ENCODE measurements around the gene TDRD10. TPM values are rescaled to one million over a fixed set of nuclear protein-coding genes. Genes with fewer than 3 reads are reported as not detected.

The TDRD10 gene
- total RNA-seq, 1 donor from 2014 or later = 4.9 TPM

DNA sequence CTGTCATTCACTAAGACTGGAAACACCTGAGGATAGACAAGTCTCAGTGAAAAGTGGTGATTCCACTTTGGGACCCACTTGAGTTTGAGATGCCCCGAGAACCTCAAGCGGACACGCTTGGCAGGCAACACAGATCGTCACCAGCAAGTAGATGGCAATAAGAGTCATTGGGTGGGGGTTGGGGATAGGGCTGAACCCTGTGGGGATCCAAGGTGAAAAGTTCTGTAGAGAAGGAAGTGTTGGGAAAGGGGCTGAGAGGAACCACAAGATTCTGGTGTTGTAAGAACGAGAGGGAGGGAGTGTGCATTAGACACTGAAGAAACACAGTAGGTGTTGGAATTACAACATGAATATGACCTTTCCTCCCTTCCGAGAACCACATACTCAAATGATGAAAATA is 45.4 kb upstream of the TDRD10 start:
- TF ChIP-seq POLR2AphosphoS5 (IDR thresholded peaks at IDR 0.05; ENCODE audit: insufficient read depth in 1 of 2, low read depth in 1 of 2) (no peak), POLR2A (IDR thresholded peaks at IDR 0.05) (no peak)
- TF ChIP-seq, protein P1, sequence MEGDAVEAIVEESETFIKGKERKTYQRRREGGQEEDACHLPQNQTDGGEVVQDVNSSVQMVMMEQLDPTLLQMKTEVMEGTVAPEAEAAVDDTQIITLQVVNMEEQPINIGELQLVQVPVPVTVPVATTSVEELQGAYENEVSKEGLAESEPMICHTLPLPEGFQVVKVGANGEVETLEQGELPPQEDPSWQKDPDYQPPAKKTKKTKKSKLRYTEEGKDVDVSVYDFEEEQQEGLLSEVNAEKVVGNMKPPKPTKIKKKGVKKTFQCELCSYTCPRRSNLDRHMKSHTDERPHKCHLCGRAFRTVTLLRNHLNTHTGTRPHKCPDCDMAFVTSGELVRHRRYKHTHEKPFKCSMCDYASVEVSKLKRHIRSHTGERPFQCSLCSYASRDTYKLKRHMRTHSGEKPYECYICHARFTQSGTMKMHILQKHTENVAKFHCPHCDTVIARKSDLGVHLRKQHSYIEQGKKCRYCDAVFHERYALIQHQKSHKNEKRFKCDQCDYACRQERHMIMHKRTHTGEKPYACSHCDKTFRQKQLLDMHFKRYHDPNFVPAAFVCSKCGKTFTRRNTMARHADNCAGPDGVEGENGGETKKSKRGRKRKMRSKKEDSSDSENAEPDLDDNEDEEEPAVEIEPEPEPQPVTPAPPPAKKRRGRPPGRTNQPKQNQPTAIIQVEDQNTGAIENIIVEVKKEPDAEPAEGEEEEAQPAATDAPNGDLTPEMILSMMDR (IDR thresholded peaks at IDR 0.05) = no peak
- Histone ChIP-seq H3K9me3 (no peaks in the 10 kb centered on the region), H3K27me3 (no peaks in the 10 kb centered on the region), H3K4me1 (peaks cover 9% of the 10 kb centered on the region), H3K4me3 (no peak overlapping the region), H3K36me3 (peaks cover 0 to 23% of the 10 kb centered on the region in 2 donors), H3K27ac (no peak overlapping the region)
- DNase-seq (ENCODE audit: extremely low spot score in 2 of 2) = no peak
- intact Hi-C loops (cut with DNase I) = loop anchor here (5.0 kb wide), 1 partner anchor 109 kb away; no protein-coding TSS in a partner anchor

DNA sequence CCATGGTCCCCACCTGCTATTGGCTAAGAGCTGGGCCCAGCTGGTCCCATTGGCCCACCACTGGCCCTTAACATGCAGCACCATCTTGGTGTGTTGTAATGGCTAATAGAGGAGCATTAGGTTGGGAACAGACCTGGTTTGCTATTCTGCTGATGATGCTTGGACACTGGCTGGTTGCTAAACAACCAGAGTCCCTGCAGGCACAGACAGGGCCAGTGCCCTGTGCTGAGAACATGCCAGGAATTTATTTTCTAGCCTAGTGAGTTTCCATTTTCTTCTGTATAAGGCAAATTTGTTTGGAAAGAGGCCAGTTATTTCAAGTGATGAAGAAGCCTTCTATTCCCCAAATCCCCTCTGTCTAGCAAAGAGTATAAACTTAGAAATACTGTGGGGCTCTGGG is 42.9 kb upstream of the TDRD10 start:
- intact Hi-C loops (cut with DNase I) = loop anchor here (5.0 kb wide), 1 partner anchor 112 kb away; no protein-coding TSS in a partner anchor
- Histone ChIP-seq H3K27ac (no peak overlapping the region), H3K9me3 (no peaks in the 10 kb centered on the region), H3K27me3 (no peaks in the 10 kb centered on the region), H3K4me1 (peaks cover 14% of the 10 kb centered on the region), H3K36me3 (peaks cover 0 to 9% of the 10 kb centered on the region in 2 donors), H3K4me3 (no peak overlapping the region)
- TF ChIP-seq, protein P1 (IDR thresholded peaks at IDR 0.05) = no peak
- TF ChIP-seq POLR2A (IDR thresholded peaks at IDR 0.05) (no peak), POLR2AphosphoS5 (IDR thresholded peaks at IDR 0.05; ENCODE audit: insufficient read depth in 1 of 2, low read depth in 1 of 2) (no peak)
- no peak for DNase-seq (ENCODE audit: extremely low spot score in 2 of 2)

DNA sequence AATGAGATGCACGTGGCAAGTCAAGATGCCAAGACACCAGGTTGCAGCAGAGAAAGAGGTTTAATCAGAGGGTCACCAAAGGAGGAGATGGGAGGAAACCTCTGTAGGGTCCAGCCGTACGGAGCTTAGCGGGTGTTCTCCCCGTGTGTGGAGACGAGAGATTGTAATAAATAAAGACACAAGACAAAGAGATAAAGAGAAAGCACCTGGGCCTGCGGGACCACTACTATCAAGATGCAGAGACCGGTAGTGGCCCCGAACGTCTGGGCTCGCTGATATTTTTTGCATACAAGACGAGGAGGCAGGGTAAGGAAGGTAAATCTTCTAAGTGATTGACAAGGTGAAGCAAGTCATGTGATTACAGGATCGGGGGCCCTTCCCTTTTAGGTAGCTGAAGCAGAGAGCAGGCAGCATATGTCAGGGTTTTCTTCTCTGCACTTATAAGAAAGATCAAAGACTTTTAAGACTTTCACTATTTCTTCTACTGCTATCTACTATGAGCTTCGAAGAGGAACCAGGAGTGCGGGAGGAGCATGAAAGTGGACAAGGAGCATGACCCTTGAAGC is 41.2 kb upstream of the TDRD10 start:
- no peaks in the 10 kb centered on the region for H3K9me3 ChIP-seq
- TF ChIP-seq POLR2AphosphoS5 (IDR thresholded peaks at IDR 0.05; ENCODE audit: insufficient read depth in 1 of 2, low read depth in 1 of 2) (no peak), POLR2A (IDR thresholded peaks at IDR 0.05) (no peak)
- TF ChIP-seq, protein P1 (IDR thresholded peaks at IDR 0.05) = no peak
- no peak overlapping the region for H3K27ac ChIP-seq
- intact Hi-C loops (cut with DNase I) = no loop called here
- H3K27me3 ChIP-seq = no peaks in the 10 kb centered on the region
- no peak for DNase-seq (ENCODE audit: extremely low spot score in 2 of 2)
- peaks cover 16% of the 10 kb centered on the region for H3K4me1 ChIP-seq
- no peak overlapping the region for H3K4me3 ChIP-seq
- peaks cover 0 to 9% of the 10 kb centered on the region in 2 donors for H3K36me3 ChIP-seq

- no peaks in the 10 kb centered on the region for H3K9me3 ChIP-seq
- TF ChIP-seq POLR2A (IDR thresholded peaks at IDR 0.05) (no peak), POLR2AphosphoS5 (IDR thresholded peaks at IDR 0.05; ENCODE audit: insufficient read depth in 1 of 2, low read depth in 1 of 2) (no peak)
- TF ChIP-seq, protein P1 (IDR thresholded peaks at IDR 0.05) = no peak
- intact Hi-C loops (cut with DNase I) = no loop called here
These were observed 38.5 kb upstream of the TDRD10 start for GRCh38 chr1:154463512-154463990.

GRCh38 chr1:154465621-154466195 is 36.3 kb upstream of the TDRD10 start:
- DNase-seq (ENCODE audit: extremely low spot score in 2 of 2) = no peak
- H3K27ac ChIP-seq = no peak overlapping the region
- no peaks in the 10 kb centered on the region for H3K9me3 ChIP-seq
- TF ChIP-seq POLR2A (IDR thresholded peaks at IDR 0.05) (no peak), POLR2AphosphoS5 (IDR thresholded peaks at IDR 0.05; ENCODE audit: insufficient read depth in 1 of 2, low read depth in 1 of 2) (no peak)
- TF ChIP-seq, protein P1 (IDR thresholded peaks at IDR 0.05) = no peak
- peaks cover 16% of the 10 kb centered on the region for H3K4me1 ChIP-seq
- H3K4me3 ChIP-seq = no peak overlapping the region
- intact Hi-C loops (cut with DNase I) = loop anchor here (5.0 kb wide), 1 partner anchor 178 kb away; no protein-coding TSS in a partner anchor
- H3K27me3 ChIP-seq = no peaks in the 10 kb centered on the region
- H3K36me3 ChIP-seq = peaks cover 0 to 11% of the 10 kb centered on the region in 2 donors

More at GRCh38 chr1:154463512-154463990, 38.5 kb upstream of the TDRD10 start:
- Histone ChIP-seq H3K4me3 (no peak overlapping the region), H3K36me3 (peaks cover 0 to 11% of the 10 kb centered on the region in 2 donors), H3K4me1 (peaks cover 16% of the 10 kb centered on the region), H3K27ac (peak overlapping the region; percentile 59), H3K27me3 (no peaks in the 10 kb centered on the region)
- DNase-seq (ENCODE audit: extremely low spot score in 2 of 2) = no peak

Data from vagina (tissue), 2 donors.